ENCODE data around the gene HMX3. TPM values are rescaled to one million over a fixed set of nuclear protein-coding genes. Genes with fewer than 3 reads are reported as not detected.

The HMX3 gene
- total and polyA plus RNA-seq, 2 of the 13 experiments (the other 11 are each of a cell fraction or from before 2014, with no cell fraction given): not detected

GRCh38 chr10:123154092-123154710, 18.4 kb downstream of the HMX3 start, which contains the start of gene BUB3 (continued):
- peak; percentile 63; the same call in 1 of the 2 replicates for TF ChIP-seq ZNF639 (CRISPR knock-in tag; conservative IDR thresholded peaks at IDR 0.05)
- peak; percentile 15; the same call in 1 of the 2 replicates for TF ChIP-seq FOXP4 (CRISPR knock-in tag; IDR thresholded peaks at IDR 0.05)
- TF ChIP-seq PITX1 (CRISPR knock-in tag; IDR thresholded peaks at IDR 0.05): no peak
- TF ChIP-seq HBP1 (CRISPR knock-in tag; IDR thresholded peaks at IDR 0.05; ENCODE audit: low read depth): no peak
- no peak for TF ChIP-seq FOXK2 (IDR thresholded peaks at IDR 0.05)
- no peak for TF ChIP-seq ZBTB2 (CRISPR knock-in tag; IDR thresholded peaks at IDR 0.05; ENCODE audit: low read depth)
- no peak for TF ChIP-seq ZNF569 (CRISPR knock-in tag; IDR thresholded peaks at IDR 0.05; ENCODE audit: borderline replicate concordance)
- TF ChIP-seq NR2C2 (CRISPR knock-in tag; IDR thresholded peaks at IDR 0.05; ENCODE audit: borderline replicate concordance): peak; percentile 99
- no peak; the same call in 1 of the 2 replicates for TF ChIP-seq MYPOP (CRISPR knock-in tag; IDR thresholded peaks at IDR 0.05)
- TF ChIP-seq RXRB (CRISPR knock-in tag; IDR thresholded peaks at IDR 0.05; ENCODE audit: borderline replicate concordance): peak; percentile 25; the same call in 1 of the 2 replicates
- TF ChIP-seq FOXO4 (CRISPR knock-in tag; conservative IDR thresholded peaks at IDR 0.05): no peak
- no peak for TF ChIP-seq ZNF577 (CRISPR knock-in tag; IDR thresholded peaks at IDR 0.05; ENCODE audit: borderline replicate concordance, low read depth)
- TF ChIP-seq PAXIP1 (CRISPR knock-in tag; conservative IDR thresholded peaks at IDR 0.05): no peak
- TF ChIP-seq ZNF777 (CRISPR knock-in tag; IDR thresholded peaks at IDR 0.05): no peak
